Head of caudate nucleus (tissue), 42 donors: ENCODE data around the gene DENND4B.

Experiments
- DNase-seq, 42 donors: peaks; one replicate each; pipeline versions ENCODE4 v3.0.0 to v3.0.0-alpha.2; 2020 to 2021; ENCODE audit warnings: mixed read lengths in 7 of 42
- intact Hi-C: fragments of 100-400 bp; cut with DNase I; formaldehyde crosslinking; loops from one replicate; pipeline ENCODE4 v1.15.0; 2022

Gene DENND4B

GRCh38 chr1:153976819-153977249, 30.3 kb upstream of the DENND4B start:
- DNase-seq = peak in 2 of 42 donors; percentile 24 to 46
- intact Hi-C loops = no loop called here

GRCh38 chr1:153973525-153973924, 27.0 kb upstream of the DENND4B start:
- DNase-seq = no peak
- intact Hi-C loops = no loop called here

GRCh38 chr1:153973071-153973470, 26.6 kb upstream of the DENND4B start:
- intact Hi-C loops = no loop called here
- no peak for DNase-seq

- no peak for DNase-seq
- intact Hi-C loops = no loop called here
These were observed 23.8 kb upstream of the DENND4B start for GRCh38 chr1:153970346-153970745.

- DNase-seq = no peak
These were observed 22.5 kb upstream of the DENND4B start for GRCh38 chr1:153968972-153969371.

GRCh38 chr1:153968408-153968807, 21.9 kb upstream of the DENND4B start:
- no peak for DNase-seq
- intact Hi-C loops = no loop called here

More at GRCh38 chr1:153968972-153969371, 22.5 kb upstream of the DENND4B start:
- intact Hi-C loops = no loop called here

GRCh38 chr1:153968000-153968363, 21.5 kb upstream of the DENND4B start:
- intact Hi-C loops = no loop called here
- peak in 3 of 42 donors; percentile 20 to 39 (median 27) for DNase-seq

GRCh38 chr1:153967107-153967999, 20.8 kb upstream of the DENND4B start, which contains the start of gene CREB3L4:
TSS of gene CREB3L4 (plus strand) at chr1:153967902. CDS start at chr1:153968526, 624 bp downstream.
- DNase-seq = peak; percentile 84 to 97 (median 93)
- intact Hi-C loops = no loop called here

- intact Hi-C loops = no loop called here
- DNase-seq = peak in 10 of 42 donors; percentile 13 to 55 (median 32)
These were observed 17.4 kb upstream of the DENND4B start for GRCh38 chr1:153963850-153964331.

- intact Hi-C loops = no loop called here
These were observed 16.7 kb upstream of the DENND4B start, which contains the start of gene SLC39A1 for GRCh38 chr1:153963030-153963849. TSS of gene SLC39A1 (minus strand) at chr1:153963537. CDS start at chr1:153962715, 822 bp downstream.

GRCh38 chr1:153962088-153963029, 15.8 kb upstream of the DENND4B start:
- peak in 4 of 42 donors; percentile 26 to 59 (median 32) for DNase-seq
- intact Hi-C loops = no loop called here

More at GRCh38 chr1:153963030-153963849, 16.7 kb upstream of the DENND4B start, which contains the start of gene SLC39A1:
- DNase-seq = peak; percentile 96 to 100 (median 99)

GRCh38 chr1:153961421-153961820, 14.9 kb upstream of the DENND4B start:
- no peak for DNase-seq
- intact Hi-C loops = no loop called here

GRCh38 chr1:153960206-153960605, 13.7 kb upstream of the DENND4B start:
- intact Hi-C loops = no loop called here
- no peak for DNase-seq

- DNase-seq = no peak
- intact Hi-C loops = loop anchor here (10.0 kb wide), 1 partner anchor 165 kb away; no protein-coding TSS in a partner anchor
These were observed 12.9 kb upstream of the DENND4B start for GRCh38 chr1:153959454-153959853.

- DNase-seq = peak in 1 of 42 donors; percentile 46
- intact Hi-C loops = loop anchor here (10.0 kb wide), 1 partner anchor 164 kb away; no protein-coding TSS in a partner anchor
These were observed 12.4 kb upstream of the DENND4B start for GRCh38 chr1:153958961-153959260.

GRCh38 chr1:153958111-153958960, 11.8 kb upstream of the DENND4B start, which contains the start of gene CRTC2:
TSS of gene CRTC2 (minus strand) at chr1:153958612. CDS start at chr1:153958497, 115 bp downstream.
- intact Hi-C loops = loop anchor here (10.0 kb wide), 1 partner anchor 164 kb away; no protein-coding TSS in a partner anchor
- peak; percentile 98 to 100 (median 99) for DNase-seq

GRCh38 chr1:153957744-153958110, 11.2 kb upstream of the DENND4B start:
- intact Hi-C loops = loop anchor here (10.0 kb wide), 1 partner anchor 163 kb away; no protein-coding TSS in a partner anchor
- no peak for DNase-seq
